GM21367 (cell line): ENCODE data around the gene TRIM32.

ENCODE experiments used
- ATAC-seq: cut with Tn5 transposase; IDR thresholded peaks from one replicate; pipeline ENCODE4 v1.9.1; 2021; ENCODE audit not compliant: unreplicated experiment

TRIM32 gene

DNA sequence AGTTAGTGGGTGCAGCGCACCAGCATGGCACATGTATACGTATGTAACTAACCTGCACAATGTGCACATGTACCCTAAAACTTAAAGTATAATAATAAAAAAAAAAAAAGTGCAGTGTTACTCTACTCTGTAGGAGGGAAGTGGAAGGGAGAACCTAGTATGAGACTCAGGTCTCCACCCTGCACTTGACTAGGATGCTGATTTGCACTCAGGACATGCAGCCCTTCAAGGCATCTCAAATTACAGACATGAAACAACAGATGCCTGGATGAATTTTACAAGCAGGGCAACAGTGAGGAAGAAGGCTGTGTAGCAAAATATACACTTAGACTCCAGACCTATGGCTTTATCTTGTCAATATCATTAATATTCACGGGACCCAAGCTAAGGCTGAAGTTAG is 16.5 kb downstream of the TRIM32 start:
- ATAC-seq = no peak

DNA sequence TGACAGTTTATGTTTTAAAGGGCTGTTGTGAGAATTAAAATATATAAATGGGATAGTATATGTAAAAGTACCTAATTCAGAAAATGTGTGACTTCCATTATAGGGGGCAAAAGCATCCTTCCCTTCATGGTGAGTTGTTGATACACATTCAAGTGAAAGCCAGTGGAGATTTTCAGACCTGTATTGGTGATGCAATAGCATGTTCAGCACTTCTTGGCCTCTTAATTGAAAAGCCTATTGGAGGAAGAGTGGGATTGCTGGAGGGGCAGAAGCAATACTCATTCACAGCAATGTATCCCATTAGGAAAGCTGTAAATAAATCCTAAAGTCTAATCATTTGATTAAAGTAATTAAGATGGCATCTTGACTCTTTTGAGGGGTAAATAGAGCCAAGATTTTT is 17.4 kb downstream of the TRIM32 start:
- ATAC-seq = no peak

DNA sequence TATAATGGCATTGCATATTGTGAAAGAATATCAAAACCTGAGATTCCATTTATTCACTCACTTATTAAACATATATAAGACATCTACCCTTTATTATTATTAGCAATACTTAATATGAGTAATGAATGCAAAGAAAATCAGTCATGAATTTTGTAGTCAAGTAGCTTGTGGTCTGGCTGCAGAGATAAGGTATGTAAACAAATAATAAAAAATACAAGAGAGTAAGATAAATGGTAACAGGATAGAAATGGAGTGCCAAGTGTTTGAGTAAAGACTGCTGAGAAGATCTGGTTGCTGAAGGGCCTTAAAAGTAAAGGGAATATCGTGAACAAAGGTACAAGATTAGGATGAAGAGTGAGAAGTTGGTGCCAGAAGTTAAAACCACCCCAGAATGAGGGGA is 18.4 kb downstream of the TRIM32 start:
- ATAC-seq = no peak

DNA sequence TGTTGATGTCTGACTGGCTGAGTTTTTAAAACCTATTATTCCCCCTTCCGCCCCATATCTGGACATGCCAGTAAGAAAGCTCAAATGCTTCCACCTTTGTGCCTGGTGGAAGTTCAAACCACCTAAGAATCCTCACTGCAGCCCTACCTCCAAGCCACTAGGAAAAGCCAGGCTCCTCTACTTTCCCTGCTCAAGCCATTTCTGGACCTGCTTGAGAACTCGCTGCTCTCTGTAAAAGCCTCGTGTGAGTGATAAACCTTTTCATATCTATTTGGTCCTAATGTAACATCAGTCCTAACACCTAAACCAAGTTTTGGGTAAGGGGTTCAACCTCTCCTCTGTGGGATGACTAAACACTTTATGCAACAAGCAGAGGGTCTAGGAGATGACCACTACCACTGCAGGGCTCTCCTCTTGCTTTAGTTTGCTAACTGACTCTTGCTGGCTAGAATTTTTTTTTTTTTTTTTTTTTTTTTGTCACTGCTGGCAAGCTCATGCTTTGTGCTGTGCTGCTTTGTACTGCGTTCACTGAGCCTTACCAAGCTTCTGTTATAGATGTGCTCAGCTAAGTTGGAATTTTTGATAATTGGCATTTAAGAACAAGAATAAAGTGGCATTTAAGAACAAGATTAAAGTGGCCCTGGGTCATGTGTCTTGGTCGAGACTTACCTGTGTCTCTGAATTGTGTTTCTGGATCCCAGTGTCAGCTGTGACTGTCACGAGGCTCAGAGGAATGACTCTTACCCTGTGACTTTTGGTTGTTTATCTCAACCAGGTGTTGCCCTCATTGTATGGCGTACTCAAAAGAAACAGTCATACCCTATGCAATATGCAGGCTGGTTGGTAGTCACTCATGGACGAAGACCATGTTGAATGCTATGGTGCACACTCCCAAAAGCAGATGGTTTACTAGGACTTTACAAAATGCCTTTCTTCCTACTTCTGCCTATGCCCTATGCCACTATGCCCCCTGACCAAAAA is 19.5 kb downstream of the TRIM32 start:
- no peak for ATAC-seq

DNA sequence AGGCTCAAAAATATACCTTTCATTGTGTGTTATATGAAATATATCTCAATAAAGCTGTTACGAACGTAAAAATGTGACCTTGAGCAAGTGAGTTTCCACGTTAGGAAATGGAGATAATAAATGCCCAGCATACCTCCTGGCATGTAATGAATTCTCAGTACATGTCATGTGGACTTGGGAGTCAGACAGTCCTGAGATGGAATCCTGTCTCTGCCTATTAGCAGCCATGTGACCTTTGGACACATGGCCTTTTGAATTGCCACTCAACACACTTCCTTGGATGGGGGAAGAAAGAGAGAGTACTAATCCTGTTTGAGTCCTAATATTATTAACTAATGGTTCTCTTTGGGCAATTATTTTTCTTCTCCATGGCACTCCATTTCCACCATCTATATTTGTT is 25.7 kb downstream of the TRIM32 start:
- no peak for ATAC-seq

DNA sequence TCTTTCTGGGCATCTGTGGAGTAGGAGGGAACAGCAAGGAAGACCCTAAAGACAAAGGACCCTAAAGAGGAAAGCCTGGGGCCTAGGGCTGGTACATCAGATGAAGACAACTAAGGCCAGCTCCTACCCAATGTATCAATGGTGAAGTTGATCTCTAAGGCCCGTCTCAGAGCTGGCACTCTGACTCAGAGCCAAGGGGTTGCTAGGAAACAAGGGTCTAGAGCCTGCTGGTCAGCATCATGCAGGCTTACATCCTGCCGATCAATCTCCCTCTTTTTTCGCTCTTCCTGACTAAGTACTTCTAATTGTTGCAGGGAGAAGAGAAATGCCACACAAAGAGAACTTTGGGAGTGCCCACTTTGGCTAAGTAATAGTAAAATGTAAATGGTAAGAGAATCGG is 26.2 kb downstream of the TRIM32 start:
- ATAC-seq = no peak

DNA sequence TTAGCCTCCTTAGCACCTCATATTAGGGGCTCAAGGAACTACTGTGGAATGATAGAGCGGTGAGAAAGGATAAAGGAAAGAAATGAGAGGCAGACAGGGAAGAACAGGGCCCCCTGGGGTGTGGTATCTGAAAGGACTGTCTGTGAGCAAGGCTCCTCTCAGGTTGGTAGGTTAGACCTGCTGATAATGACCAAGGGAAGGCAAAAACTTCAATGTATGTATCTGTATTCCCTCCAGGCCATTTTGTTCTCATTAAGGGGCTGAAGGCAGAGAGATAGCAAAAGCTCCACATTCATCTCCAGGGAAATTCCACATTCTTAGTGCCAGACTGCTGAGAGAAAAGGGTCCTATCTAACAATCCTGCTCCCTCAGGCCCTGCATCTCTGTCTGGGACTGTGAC is 28.6 kb downstream of the TRIM32 start:
- no peak for ATAC-seq

DNA sequence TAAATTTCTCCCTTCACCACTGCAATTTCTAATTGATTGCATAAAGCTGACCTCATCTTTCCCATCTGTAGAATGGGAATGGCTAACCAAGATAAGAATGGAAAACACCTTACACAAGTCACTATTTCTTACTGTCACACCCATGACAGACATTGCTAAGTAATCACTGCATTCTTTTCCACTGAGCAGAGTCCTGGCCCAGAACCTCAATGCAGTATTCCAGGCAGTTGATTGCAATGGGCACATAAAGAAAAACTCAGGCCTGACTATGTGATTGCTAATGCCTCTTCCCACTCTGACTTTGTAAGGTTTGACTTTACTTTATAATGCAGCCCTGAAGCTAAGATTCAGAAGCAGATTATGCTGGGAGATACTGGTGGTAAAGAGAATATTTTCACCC is 29.3 kb downstream of the TRIM32 start:
- no peak for ATAC-seq

DNA sequence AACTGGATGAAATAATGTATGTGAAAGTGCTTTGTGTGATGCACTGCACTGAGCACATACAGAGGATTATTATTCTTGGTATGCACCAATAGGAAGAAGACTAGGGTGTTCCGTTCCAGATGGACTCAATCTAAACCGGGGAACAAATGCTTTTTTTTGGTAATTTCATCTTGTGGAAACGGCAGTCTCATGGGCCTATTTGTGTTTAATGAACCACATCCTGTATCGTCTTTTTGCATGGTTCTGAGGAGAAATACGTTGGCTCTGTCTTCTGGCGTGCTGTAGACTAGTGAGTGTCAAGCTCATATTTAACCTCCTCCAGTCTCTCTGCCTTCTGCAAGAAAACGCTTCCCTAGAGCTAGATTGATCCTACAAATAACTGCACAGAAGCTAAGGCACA is 30.0 kb downstream of the TRIM32 start:
- no peak for ATAC-seq

DNA sequence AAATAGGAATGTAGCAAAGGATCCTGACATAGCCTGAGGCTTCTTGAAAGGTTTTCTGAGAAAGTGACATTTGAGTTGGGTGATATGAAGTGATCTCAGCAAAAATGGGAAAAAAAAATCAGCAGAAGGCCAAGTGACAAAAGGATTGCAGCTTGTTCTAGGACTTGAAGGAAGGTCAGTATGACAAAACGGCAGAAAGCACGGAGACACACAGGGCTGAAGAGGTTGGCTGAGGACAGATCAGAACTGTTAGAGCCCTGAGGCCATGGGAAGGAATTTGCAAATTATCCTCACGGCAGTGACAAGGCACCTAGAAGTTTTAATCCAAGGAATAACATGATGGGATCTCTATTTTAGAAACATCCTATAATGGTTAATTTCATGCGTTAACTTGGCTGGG is 31.0 kb downstream of the TRIM32 start:
- no peak for ATAC-seq

DNA sequence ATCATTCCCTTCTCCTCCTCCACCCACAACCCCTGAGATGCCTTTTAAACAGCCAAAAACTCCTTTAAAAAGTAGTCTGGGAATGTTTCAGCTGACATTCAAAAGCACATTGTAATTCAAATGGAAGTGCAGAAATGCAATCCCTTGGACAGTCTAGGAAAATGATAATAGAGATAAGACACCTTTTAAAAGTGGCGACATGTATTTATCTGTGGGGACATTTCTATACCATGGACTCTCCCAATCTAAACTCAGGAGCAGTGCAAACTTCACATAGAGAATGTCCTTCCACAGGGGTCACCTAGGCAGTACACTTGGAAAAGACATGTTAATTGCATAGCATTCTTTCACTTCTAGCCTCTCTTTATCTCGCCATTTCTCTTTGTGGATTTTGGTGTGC is 33.0 kb downstream of the TRIM32 start:
- no peak for ATAC-seq

DNA sequence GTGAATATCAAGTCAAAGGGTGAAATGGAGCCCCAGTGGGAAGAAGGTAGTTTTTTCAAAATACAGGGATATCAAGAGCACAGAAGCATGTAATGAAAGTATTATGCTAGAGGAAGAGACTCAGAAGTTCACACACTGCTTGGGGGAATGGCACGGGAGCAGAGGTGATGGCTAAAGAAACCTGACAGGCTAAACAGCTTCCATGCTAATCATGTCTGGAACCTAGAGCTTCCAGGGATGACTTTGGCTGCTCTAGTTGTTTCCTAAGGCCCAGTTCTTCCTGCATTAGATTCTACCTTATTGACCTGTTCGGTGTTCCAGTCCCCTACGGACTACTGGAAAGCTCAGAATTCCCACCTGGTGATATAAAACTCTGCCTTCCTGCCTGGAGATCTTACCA is 34.3 kb downstream of the TRIM32 start:
- ATAC-seq = no peak

DNA sequence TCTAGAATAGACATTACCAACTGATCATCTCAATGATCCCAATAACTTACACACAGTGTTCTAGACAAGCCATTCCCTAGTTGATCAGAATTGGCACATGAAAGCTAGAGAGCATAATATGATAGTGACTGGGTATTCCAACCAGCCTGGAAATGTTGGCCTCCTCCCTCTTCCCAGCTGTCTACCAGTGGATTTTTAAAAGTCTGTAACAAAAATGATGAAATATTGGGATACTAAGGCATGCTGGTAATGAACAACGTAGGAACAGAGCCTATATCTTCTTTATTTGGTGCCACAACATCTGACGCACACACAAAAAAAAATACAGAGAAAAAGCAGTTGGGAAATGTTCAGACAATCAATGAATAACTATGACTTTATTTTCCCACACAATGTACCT is 34.8 kb downstream of the TRIM32 start:
- no peak for ATAC-seq

DNA sequence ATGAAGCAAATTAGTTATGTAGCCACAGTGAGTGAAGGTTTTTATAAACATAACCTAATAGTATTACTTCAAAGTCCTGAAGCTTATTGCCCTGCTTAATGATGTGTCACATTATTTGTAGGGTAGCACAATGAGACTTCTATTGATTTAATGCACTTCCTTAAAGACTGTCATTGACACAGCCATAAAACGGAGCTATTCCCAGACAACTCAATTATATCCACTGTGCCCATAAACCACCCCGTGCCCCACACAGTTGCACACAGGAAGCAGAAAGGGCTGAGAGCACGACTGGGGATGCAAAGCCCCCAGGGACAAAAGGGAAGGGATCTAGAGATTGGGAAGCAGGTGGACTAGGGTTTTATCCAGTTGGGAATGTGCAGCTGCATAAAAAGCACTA is 37.0 kb downstream of the TRIM32 start:
- ATAC-seq = no peak

DNA sequence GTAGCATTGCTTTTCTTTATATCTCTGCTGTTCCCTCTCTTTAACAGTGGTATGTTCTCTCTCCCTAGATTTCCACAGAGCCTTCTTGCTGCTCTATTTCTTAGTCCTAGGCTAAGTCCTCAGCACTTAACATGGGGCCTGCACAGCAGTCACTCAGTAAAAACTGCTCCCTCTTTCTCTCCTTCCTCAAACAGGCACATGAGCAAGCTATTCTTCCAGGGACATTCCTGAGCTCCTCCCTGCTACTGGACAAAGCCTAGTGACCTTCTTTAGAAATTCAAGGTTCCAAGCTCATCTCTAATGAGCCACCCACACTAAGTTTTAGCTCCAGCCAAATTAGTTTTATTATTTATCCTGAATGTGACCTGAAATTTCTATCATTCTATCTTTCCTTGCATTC is 39.5 kb downstream of the TRIM32 start:
- ATAC-seq = no peak

DNA sequence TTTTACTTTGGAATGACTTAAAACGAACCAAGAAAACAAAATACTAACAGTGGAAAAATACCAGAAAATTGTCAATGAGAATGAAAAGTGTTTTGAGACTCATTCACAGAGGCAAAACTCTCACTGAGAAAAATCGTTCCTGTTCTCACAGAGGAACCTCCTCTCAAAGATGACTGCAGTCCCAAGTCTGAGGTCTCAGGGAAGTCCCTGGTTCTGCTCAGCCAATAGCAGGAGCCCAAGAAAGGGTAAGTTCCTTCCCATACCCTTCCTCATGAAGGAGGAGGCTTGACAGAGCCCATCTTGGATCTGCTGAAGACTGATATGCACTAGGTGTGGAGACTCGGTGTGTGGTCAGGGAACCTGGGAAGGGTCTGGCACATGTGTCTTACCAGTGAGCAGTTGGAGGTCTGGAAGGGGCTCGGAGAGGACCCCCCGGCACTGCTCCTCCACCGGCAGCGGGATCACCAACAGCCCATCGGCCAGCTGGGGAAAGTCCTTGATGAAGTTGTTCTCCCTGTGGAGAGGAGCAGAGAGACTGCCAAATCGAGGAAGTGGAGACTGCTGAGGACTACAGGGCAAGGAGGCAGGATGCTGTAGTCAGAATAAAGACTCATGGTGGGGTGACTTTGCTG is 46.0 kb downstream of the TRIM32 start:
- ATAC-seq = no peak

DNA sequence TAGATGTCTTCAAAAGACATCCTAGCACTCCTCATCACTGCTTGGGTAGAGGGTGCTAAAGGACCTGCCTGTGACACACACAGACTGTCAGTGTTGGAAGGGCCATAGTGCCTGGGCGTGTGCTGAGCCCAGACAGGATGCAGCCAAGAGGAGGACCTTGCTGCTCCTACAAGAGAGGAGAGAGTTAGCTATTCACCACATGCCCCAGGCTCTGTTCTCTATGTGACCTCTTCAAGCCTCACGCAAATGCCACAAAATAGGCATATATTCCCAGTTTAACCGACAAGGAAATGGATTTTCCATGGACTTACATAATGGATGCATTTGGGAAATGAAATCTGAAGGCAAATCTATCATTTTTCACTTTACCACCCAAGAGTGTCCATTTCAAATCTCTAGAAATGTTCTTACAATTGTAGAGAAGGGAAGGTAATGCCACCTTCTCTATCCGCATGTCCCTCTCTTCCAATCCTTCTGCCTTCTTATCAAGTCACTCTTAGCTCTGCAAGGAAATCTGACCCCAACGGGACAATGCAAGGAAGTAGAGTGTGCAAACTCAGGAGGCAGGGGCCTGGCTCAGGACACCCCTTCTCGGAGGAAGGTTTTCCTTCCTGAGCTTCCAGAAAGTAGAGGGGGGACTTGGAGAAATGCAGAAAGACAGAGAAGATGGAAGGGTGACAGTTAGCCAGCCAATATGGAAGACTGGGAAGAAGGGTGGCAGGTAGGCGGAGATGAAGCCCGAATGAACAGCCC is 49.5 kb downstream of the TRIM32 start:
- ATAC-seq = no peak

DNA sequence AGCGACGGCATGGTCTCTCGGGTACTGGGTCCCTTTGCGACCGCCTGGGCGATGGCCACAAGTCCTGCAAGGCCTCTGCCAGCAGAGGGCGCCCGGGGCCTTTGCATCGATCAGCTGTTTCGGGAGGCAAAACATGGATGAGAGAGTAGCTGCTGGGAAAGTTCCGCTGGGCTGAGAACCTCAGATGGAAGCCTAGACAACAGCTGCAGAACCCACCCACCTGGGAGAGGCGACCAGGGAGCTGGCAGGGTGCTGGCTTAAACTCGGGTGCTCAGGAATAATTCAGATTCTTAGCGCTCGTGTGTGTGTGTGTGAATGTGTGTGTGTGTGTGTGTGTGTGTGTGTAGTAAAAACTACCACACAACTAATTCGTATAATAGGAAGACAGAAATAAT is 50.0 kb downstream of the TRIM32 start:
- ATAC-seq = peak; percentile 71

DNA sequence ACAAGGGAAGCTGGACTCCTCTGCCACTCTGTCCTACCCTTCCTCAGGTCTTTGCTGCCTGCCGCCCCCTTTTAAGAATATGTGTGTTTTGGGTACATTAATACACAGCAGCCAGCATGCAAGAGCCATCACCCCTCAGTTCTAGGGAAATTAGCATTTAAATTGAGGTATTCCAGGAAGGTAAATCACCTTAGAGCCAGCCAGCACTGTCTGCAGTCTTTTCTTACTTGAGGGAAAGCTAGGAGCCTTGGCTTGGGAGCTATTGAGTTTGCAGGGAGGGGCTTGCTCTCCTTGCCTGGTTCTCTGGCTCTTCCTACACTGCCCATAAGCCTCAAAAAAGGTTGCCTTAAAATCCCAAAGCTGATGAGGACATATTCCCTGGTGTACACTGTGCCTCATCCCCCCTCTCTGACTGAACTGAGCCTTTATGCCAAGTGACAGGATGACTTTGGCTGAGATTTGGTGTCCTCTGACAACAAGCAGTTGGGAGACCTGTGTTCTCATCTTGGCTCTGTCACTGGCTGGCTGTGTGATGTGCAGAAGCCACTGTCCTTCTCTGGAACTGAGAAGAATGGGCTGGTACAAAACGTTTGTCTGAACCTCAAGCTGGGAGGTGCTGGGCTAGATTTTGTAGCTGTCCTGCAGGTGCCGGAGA is 54.1 kb downstream of the TRIM32 start:
- no peak for ATAC-seq

DNA sequence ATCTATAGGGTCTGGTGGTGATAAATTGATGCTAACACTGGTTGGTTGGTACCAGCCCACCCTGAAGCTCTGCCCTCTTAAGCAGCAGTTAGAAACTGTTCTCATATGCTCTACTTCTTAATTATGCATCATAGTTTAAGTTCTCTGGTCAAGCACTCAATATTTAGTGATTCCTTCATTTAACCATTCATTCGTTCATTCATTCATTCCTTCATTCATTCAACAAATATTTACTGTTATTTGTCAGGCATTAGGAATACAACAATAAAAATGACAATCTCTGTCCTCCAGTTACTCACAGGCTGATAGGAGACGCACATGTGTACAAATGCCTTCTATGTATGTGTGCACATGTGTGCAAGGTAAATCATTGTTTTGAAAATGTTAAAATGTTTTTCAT is 54.6 kb downstream of the TRIM32 start:
- no peak for ATAC-seq

DNA sequence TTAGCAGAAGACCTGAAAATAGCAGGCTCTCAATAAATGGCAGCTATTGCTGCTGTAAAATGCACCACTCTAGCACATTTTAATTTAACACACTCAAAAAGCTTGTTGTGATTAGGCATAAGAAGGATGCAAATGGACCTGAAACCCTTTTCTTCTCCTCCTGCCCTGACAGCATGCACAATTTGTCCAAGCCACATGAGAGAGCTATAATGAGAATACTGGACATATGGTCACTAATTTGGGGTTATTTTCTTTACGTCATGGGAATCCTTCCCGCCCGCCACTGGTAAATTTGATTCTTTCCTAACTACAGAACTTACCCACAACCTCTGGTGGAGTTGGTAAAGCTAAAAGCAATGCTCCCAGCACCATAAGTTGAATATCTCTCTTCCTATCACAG is 62.1 kb downstream of the TRIM32 start:
- ATAC-seq = no peak
